ENCODE measurements around the gene TDRD12.

DNA sequence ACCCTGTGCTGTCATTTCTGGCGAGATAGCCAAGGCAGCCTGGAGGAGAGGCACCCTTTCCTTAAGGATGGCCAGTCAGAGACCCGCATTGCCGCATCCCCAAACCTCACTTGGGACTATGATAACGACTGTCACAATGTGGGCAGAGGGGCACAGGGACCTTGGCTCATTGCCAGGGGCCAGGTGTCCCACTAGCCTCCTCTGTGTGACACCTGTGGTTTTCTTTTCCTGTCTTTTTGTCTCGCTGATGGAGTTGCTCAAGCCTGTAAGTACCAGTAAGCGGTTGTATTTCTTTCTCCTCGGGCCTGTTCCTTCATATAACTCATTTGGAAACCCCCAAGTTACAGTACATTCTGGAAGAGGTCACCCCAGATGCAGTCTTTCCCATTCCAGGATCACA, 59.5 kb downstream of the TDRD12 start:
- TF ChIP-seq, protein P1, sequence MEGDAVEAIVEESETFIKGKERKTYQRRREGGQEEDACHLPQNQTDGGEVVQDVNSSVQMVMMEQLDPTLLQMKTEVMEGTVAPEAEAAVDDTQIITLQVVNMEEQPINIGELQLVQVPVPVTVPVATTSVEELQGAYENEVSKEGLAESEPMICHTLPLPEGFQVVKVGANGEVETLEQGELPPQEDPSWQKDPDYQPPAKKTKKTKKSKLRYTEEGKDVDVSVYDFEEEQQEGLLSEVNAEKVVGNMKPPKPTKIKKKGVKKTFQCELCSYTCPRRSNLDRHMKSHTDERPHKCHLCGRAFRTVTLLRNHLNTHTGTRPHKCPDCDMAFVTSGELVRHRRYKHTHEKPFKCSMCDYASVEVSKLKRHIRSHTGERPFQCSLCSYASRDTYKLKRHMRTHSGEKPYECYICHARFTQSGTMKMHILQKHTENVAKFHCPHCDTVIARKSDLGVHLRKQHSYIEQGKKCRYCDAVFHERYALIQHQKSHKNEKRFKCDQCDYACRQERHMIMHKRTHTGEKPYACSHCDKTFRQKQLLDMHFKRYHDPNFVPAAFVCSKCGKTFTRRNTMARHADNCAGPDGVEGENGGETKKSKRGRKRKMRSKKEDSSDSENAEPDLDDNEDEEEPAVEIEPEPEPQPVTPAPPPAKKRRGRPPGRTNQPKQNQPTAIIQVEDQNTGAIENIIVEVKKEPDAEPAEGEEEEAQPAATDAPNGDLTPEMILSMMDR (IDR thresholded peaks at IDR 0.05) = no peak
- TF ChIP-seq POLR2AphosphoS5 (IDR thresholded peaks at IDR 0.05; ENCODE audit: low read depth, low read length) (no peak), REST (IDR thresholded peaks at IDR 0.05; ENCODE audit: insufficient read depth in 1 of 2, low read depth in 2 of 2, low read length in 1 of 2) (no peak), TCF7L2 (IDR thresholded peaks at IDR 0.05; ENCODE audit: low read depth, low read length) (no peak), SIN3A (IDR thresholded peaks at IDR 0.05; ENCODE audit: borderline replicate concordance, insufficient read depth, low read depth, low read length) (no peak)

All from Panc1 (cell line).